GM12878 (cell line): ENCODE results near the gene UCKL1.

Source experiments
- CREB1 ChIP-seq: IDR thresholded peaks from 2 replicates; pipeline ENCODE4 v1.6.1; 2012; ENCODE audit warnings: low read depth, mild to moderate bottlenecking, inconsistent platforms
- POLR2AphosphoS5 ChIP-seq: IDR thresholded peaks from 2 replicates; pipeline ENCODE4 v1.6.1; 2011; ENCODE audit warnings: mild to moderate bottlenecking, low read length, inconsistent platforms
- ZZZ3 ChIP-seq: IDR thresholded peaks from 2 replicates; pipeline ENCODE4 v1.6.1; 2011; ENCODE audit warnings: low read depth; ENCODE audit not compliant: control insufficient read depth, insufficient read length
- TF ChIP-seq, protein P1 (sequence below), 3 experiments: IDR thresholded peaks in 2 of 3; conservative IDR thresholded peaks in 1 of 3; 2 replicates each; pipeline ENCODE4 v1.5.1; 2011; ENCODE audit warnings: low read depth in 3 of 3, low read length in 3 of 3, mild to moderate bottlenecking in 3 of 3, control low read depth in 2 of 3, moderate library complexity in 2 of 3, inconsistent platforms in 1 of 3, mixed read lengths in 1 of 3; ENCODE audit not compliant: control insufficient read depth in 2 of 3, insufficient read depth in 1 of 3; ENCODE audit errors: extremely low read depth in 1 of 3

DNA sequence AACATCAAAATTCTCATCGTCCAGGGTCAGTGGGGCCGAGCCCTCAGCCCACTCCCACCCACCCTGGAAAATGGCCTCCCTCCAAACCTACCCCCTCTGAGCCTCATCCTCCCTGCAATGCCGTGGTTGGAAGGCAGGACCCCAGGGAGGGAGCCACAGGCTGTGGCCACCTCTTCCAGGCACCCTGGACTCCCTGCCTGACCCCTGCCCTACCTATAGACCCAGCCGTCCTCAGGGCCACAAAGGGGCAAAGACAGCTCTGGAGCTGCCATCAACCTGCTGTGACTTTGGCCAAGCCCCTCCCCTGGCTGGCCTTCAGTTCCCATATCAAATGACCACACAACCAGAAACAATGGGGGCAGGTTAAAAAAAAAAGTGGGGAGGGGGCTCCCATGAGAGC is 2.3 kb upstream of the UCKL1 start:
- TF ChIP-seq POLR2AphosphoS5, result no peak
- TF ChIP-seq, protein P1, sequence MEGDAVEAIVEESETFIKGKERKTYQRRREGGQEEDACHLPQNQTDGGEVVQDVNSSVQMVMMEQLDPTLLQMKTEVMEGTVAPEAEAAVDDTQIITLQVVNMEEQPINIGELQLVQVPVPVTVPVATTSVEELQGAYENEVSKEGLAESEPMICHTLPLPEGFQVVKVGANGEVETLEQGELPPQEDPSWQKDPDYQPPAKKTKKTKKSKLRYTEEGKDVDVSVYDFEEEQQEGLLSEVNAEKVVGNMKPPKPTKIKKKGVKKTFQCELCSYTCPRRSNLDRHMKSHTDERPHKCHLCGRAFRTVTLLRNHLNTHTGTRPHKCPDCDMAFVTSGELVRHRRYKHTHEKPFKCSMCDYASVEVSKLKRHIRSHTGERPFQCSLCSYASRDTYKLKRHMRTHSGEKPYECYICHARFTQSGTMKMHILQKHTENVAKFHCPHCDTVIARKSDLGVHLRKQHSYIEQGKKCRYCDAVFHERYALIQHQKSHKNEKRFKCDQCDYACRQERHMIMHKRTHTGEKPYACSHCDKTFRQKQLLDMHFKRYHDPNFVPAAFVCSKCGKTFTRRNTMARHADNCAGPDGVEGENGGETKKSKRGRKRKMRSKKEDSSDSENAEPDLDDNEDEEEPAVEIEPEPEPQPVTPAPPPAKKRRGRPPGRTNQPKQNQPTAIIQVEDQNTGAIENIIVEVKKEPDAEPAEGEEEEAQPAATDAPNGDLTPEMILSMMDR (IDR thresholded peaks at IDR 0.05 in 2 of 3, conservative IDR thresholded peaks at IDR 0.05 in 1 of 3; ENCODE audit: control insufficient read depth in 2 of 3, extremely low read depth in 1 of 3, insufficient read depth in 1 of 3, low read depth in 3 of 3, low read length in 3 of 3), result no peak
- no peak for TF ChIP-seq CREB1
- no peak for TF ChIP-seq ZZZ3
